ENCODE data around the gene SASH1. TPM values are rescaled to one million over a fixed set of nuclear protein-coding genes. Genes with fewer than 3 reads are reported as not detected.

SASH1 gene
- total and polyA plus RNA-seq, 5 donors, result 14.1 to 33.2 (median 29.0) TPM

DNA sequence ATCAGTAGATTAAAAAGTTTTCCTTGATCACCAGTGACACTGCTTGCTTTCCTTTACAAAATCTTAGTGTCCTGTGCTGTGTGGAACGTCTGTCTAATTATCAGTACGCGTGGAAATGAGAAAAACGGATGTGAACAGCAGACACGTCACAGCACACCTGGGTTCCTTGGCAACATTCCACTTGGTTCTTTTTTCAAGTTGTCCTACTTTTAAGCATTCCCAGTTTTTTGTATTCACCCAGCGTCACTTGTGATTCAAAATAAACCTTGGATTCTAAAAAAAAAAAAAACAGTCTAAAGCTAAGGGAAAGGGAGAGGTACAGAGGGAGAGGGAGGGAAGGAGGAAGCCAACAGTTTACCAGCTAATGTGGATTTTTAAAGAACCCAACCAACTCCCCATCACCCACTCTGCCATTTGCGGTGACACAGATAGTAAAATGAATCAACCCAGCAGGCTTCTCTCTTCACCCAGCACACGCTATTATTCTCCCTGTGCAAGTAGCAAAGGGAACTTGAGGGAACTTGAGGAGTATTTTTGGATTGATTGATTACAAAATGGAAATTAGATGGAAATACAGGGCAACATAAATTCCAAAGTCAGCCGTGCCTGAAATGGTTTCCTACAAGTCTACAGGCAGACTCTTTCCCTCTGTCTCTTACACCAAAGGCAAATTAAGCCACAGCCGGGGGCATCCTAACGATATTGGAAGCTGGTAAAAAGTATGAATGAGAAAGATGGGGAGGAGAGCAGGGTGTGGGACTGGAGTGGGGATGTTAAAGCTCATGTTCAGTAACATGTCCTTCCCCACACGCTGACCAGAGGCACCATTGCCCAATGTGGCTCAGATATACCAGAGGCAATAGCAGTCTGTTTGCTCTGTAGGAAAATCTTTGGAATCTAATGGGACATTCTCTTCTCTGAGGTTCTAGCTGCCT, 129.8 kb downstream of the SASH1 start:
- 63% methylated on average over 12 of the region's 12 CpGs for whole genome bisulfite sequencing
- intact Hi-C loops (cut with DNase I), result no loop called here
- H3K27me3 ChIP-seq (ENCODE audit: control insufficient read depth, insufficient read depth), result no peaks in the 10 kb centered on the region
- H3K4me3 ChIP-seq (ENCODE audit: low read length), result no peak overlapping the region
- H3K27ac ChIP-seq (ENCODE audit: low read length), result no peak overlapping the region
- H3K4me1 ChIP-seq (ENCODE audit: control insufficient read depth, insufficient read depth, low read length), result peaks cover 2% of the 10 kb centered on the region
- no peaks in the 10 kb centered on the region for H3K9me3 ChIP-seq (ENCODE audit: control insufficient read depth, low read length)
- ATAC-seq, result peak; percentile 32 to 52
- no peak for DNase-seq

DNA sequence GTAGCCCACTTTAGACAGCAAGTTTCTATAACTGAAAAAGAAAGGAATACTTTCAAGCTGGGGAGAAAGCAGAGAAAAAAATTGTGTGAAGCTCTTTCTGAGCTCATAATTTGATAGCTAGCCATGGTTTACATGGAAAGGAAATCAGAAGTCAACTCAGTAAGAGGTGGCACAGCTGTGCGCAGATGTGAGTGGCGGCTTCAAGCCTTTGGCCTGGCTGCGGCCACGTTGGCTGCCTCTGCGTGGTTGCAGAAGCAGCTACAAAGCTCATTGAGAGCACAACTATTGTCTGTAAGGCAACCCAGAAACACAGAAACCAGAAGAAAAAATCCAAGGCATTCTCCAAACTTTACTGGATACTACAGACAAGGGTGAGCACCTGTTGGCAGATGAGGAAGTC, 136.9 kb downstream of the SASH1 start:
- ATAC-seq (peak; percentile 75 to 76), DNase-seq (peak; percentile 64 to 88 (median 88))
- intact Hi-C loops (cut with DNase I), result no loop called here
- no peaks in the 10 kb centered on the region for H3K4me1 ChIP-seq (ENCODE audit: control insufficient read depth, insufficient read depth, low read length)
- no peaks in the 10 kb centered on the region for H3K27me3 ChIP-seq (ENCODE audit: control insufficient read depth, insufficient read depth)
- 72% methylated on average over 5 of the region's 5 CpGs for WGBS
- no peak overlapping the region for H3K4me3 ChIP-seq (ENCODE audit: low read length)
- H3K27ac ChIP-seq (ENCODE audit: low read length), result no peak overlapping the region
- H3K9me3 ChIP-seq (ENCODE audit: control insufficient read depth, low read length), result no peaks in the 10 kb centered on the region

DNA sequence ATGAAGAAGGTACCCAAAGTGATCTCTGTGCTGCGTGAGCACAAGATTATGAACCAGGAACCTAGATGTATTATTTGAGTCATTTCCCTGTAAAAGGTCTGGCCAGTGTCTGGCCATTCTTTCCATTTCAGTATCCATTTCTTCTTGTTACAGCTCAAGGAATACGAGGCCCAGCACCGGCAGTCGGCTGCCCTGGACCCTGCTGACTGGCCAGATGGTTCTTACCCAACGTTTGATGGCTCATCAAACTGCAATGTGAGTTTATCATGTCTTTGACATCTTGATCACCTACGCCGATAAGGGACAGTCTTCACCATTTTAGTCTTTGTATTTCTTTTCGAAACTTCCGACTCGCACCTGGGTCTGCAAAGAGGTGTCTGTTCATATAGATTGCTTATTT, 144.8 kb downstream of the SASH1 start:
- no peaks in the 10 kb centered on the region for H3K27me3 ChIP-seq (ENCODE audit: control insufficient read depth, insufficient read depth)
- H3K9me3 ChIP-seq (ENCODE audit: control insufficient read depth, low read length), result no peaks in the 10 kb centered on the region
- no peak for DNase-seq
- 95% methylated on average over 10 of the region's 10 CpGs for WGBS
- H3K4me3 ChIP-seq (ENCODE audit: low read length), result no peak overlapping the region
- no peaks in the 10 kb centered on the region for H3K4me1 ChIP-seq (ENCODE audit: control insufficient read depth, insufficient read depth, low read length)
- no peak for ATAC-seq
- intact Hi-C loops (cut with DNase I), result no loop called here
- no peak overlapping the region for H3K27ac ChIP-seq (ENCODE audit: low read length)

DNA sequence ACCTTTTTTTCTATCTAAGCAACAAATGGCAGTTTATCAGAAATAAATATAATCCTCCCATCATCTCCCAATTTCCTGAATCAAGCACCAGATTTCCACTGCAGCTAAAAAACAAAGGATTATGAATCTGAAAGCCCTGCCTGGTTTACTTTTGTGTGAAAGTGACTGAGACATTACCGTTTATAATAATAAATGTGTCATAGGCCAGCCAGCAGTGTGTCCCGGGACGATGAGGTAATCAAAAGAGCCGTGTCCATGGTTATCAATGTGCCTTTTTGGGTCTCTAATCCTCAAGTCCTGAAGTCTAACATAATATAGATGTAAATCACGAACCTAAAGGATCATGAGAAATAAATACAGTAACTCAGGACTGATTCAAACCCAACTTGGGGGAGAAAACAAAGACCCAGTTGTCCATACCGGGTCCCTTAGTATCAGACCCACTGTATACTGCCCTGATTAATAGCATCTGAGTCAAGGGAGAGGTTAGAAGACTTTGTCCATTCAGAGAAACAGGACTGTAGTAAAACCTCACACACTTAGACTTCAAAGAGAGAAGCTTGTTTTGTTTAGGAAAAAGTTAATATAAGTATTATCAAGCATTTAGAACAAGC, 149.1 kb downstream of the SASH1 start:
- WGBS, result 56% methylated on average over 6 of the region's 6 CpGs
- Histone ChIP-seq H3K27me3 (ENCODE audit: control insufficient read depth, insufficient read depth) (no peaks in the 10 kb centered on the region), H3K27ac (ENCODE audit: low read length) (no peak overlapping the region), H3K4me3 (ENCODE audit: low read length) (no peak overlapping the region), H3K9me3 (ENCODE audit: control insufficient read depth, low read length) (no peaks in the 10 kb centered on the region), H3K4me1 (ENCODE audit: control insufficient read depth, insufficient read depth, low read length) (peaks cover 6% of the 10 kb centered on the region)
- ATAC-seq, result peak in 1 of 2 donors; percentile 13
- DNase-seq, result no peak
- intact Hi-C loops (cut with DNase I), result no loop called here

DNA sequence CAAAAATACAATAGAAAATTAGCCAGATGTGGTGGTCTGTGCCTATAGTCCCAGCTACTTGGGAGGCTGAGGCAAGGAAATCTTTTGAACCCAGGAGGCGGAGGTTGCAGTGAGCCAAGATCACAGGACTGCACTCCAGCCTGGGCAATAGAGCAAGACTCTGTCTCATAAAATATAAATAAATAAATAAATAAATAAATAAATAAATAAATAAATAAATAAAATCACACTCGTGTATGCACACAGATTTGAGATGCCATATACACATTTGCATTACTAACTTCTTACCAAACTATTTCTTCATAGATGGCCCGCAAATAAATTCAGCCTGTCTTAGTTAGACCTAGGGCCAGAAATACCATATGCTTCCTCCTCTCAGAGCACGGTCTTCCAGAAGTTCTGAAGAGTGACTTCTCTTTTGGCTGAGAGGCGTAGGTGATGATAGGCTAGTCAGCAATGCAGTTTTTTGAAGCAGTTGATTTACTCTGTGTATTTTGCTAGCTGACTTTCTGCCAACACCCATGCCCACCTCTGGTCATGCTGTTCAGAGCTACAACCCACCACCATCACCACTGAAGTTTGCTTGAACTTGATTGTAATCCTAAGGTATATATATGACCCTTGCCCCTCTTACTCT, 150.1 kb downstream of the SASH1 start:
- Histone ChIP-seq H3K9me3 (ENCODE audit: control insufficient read depth, low read length) (no peaks in the 10 kb centered on the region), H3K4me3 (ENCODE audit: low read length) (no peak overlapping the region), H3K4me1 (ENCODE audit: control insufficient read depth, insufficient read depth, low read length) (peaks cover 8% of the 10 kb centered on the region), H3K27ac (ENCODE audit: low read length) (peak overlapping the region; percentile 58), H3K27me3 (ENCODE audit: control insufficient read depth, insufficient read depth) (no peaks in the 10 kb centered on the region)
- DNase-seq (no peak), ATAC-seq (peak in 1 of 2 donors; percentile 39)
- WGBS, result 70% methylated on average over 5 of the region's 5 CpGs
- intact Hi-C loops (cut with DNase I), result no loop called here

DNA sequence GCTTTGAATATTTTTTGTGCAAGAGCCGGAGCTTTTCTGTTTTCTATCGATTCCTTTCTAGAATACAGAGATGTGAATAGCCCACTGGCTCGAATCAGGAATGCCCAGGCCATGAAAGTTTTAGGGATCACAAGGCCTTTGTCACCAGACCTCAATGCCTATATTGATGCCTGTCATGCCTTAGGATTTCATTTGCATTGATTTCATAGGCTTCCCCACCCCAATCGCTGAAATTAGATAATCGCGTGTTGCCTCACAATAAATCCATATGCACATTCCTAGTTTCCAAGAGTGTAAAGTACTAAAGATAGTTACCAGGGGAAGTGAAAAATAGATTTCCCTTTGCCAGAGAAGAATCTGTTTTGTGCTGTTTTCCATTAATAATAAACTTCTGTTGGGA, 150.8 kb downstream of the SASH1 start:
- DNase-seq (no peak), ATAC-seq (no peak)
- H3K27me3 ChIP-seq (ENCODE audit: control insufficient read depth, insufficient read depth), result no peaks in the 10 kb centered on the region
- no peak overlapping the region for H3K27ac ChIP-seq (ENCODE audit: low read length)
- no peak overlapping the region for H3K4me3 ChIP-seq (ENCODE audit: low read length)
- intact Hi-C loops (cut with DNase I), result no loop called here
- H3K4me1 ChIP-seq (ENCODE audit: control insufficient read depth, insufficient read depth, low read length), result peaks cover 8% of the 10 kb centered on the region
- no peaks in the 10 kb centered on the region for H3K9me3 ChIP-seq (ENCODE audit: control insufficient read depth, low read length)
- 41% methylated on average over 6 of the region's 6 CpGs for WGBS

DNA sequence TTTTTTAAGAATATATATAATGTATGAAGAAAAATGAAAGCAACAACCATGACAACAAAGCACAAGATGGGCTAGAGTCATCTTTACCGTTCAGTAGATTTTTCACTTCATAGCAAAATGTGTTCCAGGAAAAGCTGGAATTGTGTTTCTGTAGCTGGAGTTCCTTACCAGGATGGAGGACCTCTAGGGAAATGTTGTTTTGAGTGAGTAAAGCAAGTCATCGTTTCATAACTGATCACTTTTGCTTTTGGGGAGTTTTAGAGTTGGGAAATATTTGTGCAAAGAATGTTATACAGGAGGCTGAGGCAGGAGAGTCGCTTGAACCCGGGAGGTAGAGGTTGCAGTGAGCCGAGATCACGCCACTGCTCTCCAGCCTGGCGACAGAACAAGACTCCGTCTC, 151.6 kb downstream of the SASH1 start:
- H3K4me3 ChIP-seq (ENCODE audit: low read length), result no peak overlapping the region
- H3K27me3 ChIP-seq (ENCODE audit: control insufficient read depth, insufficient read depth), result no peaks in the 10 kb centered on the region
- intact Hi-C loops (cut with DNase I), result no loop called here
- DNase-seq (no peak), ATAC-seq (peak; percentile 39 to 68)
- 63% methylated on average over 8 of the region's 8 CpGs for WGBS
- H3K4me1 ChIP-seq (ENCODE audit: control insufficient read depth, insufficient read depth, low read length), result peaks cover 8% of the 10 kb centered on the region
- peak overlapping the region; percentile 18 for H3K27ac ChIP-seq (ENCODE audit: low read length)
- H3K9me3 ChIP-seq (ENCODE audit: control insufficient read depth, low read length), result no peaks in the 10 kb centered on the region

DNA sequence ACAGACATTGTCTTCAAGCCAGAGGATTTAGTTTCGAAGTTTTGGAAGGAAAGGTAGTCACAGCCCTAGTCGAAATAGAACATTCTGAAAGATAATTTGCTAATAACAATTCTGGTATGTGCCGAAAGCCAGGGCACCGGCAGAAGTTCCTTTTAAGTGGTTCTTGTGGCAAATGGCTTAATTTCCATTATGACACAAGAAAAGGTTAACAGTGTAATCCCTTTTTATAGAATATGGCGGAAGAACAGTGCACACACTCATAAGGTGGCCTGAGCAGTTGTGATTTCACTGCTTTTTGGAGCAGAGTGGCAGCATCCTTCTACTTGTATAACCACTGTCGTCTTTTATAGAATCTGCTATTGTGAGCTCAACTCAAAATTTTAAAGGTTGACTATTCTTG, 152.4 kb downstream of the SASH1 start:
- no peak for ATAC-seq

DNA sequence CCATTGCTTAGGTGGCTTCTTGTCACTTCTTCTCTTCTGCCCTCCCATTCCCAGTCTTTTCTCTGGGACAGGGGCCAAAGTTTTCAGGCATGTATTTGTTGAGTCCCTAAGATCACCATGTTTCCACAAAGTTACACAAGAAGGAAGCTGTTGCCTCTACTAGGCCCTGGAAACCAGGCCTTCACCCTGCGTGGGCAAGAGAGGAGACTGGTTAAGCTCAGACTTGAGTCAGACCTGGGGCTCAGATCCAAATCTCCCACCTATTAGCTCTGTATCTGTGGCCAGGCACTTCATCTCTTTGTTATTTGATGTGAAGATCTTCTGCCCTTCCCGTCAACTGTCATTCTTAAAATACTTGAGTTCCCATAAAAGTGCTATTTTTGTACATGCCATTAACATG, 154.6 kb downstream of the SASH1 start:
- peaks cover 10% of the 10 kb centered on the region for H3K4me1 ChIP-seq (ENCODE audit: control insufficient read depth, insufficient read depth, low read length)
- intact Hi-C loops (cut with DNase I), result no loop called here
- WGBS, result 62% methylated on average over 2 of the region's 2 CpGs

More for the DNA sequence above, 152.4 kb downstream of the SASH1 start:
- intact Hi-C loops (cut with DNase I), result no loop called here
- peak overlapping the region; percentile 9 for H3K27ac ChIP-seq (ENCODE audit: low read length)
- H3K9me3 ChIP-seq (ENCODE audit: control insufficient read depth, low read length), result no peaks in the 10 kb centered on the region
- no peak for DNase-seq
- 69% methylated on average over 6 of the region's 6 CpGs for WGBS
- H3K4me3 ChIP-seq (ENCODE audit: low read length), result no peak overlapping the region
- H3K4me1 ChIP-seq (ENCODE audit: control insufficient read depth, insufficient read depth, low read length), result peaks cover 8% of the 10 kb centered on the region
- H3K27me3 ChIP-seq (ENCODE audit: control insufficient read depth, insufficient read depth), result no peaks in the 10 kb centered on the region

DNA sequence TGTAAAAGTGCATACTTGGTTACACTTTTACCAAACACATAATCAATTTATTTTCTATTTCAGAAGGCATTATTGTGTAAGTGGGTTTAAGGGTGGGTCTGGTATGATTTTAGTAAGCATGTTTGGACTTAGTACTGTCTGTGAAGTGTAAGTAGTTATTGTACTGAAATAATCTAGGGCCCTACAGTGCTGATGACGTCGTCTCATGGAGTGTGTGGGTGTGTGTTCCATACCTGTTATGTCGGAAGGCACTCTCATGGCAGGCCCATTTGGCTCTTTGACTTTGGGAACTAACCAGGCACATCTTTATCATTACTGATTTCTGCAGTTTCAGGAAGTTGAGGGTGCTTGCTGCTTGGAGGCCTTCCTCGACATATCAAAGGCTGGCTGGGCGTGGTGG, 155.1 kb downstream of the SASH1 start:
- no peak for ATAC-seq

More for the DNA sequence above, 154.6 kb downstream of the SASH1 start:
- no peak for ATAC-seq
- no peak for DNase-seq
- H3K9me3 ChIP-seq (ENCODE audit: control insufficient read depth, low read length), result no peaks in the 10 kb centered on the region
- peak overlapping the region; percentile 45 for H3K27ac ChIP-seq (ENCODE audit: low read length)
- H3K4me3 ChIP-seq (ENCODE audit: low read length), result no peak overlapping the region
- no peaks in the 10 kb centered on the region for H3K27me3 ChIP-seq (ENCODE audit: control insufficient read depth, insufficient read depth)

DNA sequence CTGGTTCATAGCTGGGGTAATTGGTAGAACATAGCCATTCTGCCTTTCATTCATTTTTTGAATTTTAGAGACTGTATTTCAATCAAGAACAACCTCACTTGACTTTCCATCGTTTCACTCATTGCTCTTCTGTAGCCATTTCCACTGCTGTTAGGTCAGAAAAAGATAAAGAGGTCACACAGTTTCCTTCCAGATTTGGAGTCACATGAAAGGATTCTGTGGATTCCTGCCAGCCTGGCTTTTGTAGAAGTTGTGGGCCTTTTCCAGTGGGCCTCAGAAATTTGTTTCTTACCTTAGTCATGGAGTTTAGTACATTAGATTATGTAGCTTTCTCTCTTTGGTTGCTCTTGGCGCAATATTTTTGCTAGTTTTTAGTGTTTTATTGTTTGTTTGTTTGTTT, 157.8 kb downstream of the SASH1 start:
- Histone ChIP-seq H3K9me3 (ENCODE audit: control insufficient read depth, low read length) (no peaks in the 10 kb centered on the region), H3K27me3 (ENCODE audit: control insufficient read depth, insufficient read depth) (no peaks in the 10 kb centered on the region), H3K4me1 (ENCODE audit: control insufficient read depth, insufficient read depth, low read length) (peaks cover 4% of the 10 kb centered on the region), H3K27ac (ENCODE audit: low read length) (no peak overlapping the region), H3K4me3 (ENCODE audit: low read length) (no peak overlapping the region)
- DNase-seq (no peak), ATAC-seq (peak in 1 of 2 donors; percentile 40)
- intact Hi-C loops (cut with DNase I), result no loop called here
- 53% methylated on average over 2 of the region's 2 CpGs for WGBS

More for the DNA sequence above, 155.1 kb downstream of the SASH1 start:
- intact Hi-C loops (cut with DNase I), result no loop called here
- Histone ChIP-seq H3K9me3 (ENCODE audit: control insufficient read depth, low read length) (no peaks in the 10 kb centered on the region), H3K4me1 (ENCODE audit: control insufficient read depth, insufficient read depth, low read length) (peaks cover 10% of the 10 kb centered on the region), H3K27ac (ENCODE audit: low read length) (no peak overlapping the region), H3K27me3 (ENCODE audit: control insufficient read depth, insufficient read depth) (no peaks in the 10 kb centered on the region), H3K4me3 (ENCODE audit: low read length) (no peak overlapping the region)
- WGBS, result 91% methylated on average over 5 of the region's 5 CpGs
- no peak for DNase-seq
